Measurements from ENCODE around the gene STAT6.

The STAT6 gene

GRCh38 chr12:57146092-57146491 lies 34.9 kb upstream of the STAT6 start:
- no peak for DNase-seq

GRCh38 chr12:57145460-57146059 lies 34.4 kb upstream of the STAT6 start:
- no peak for DNase-seq

DNA sequence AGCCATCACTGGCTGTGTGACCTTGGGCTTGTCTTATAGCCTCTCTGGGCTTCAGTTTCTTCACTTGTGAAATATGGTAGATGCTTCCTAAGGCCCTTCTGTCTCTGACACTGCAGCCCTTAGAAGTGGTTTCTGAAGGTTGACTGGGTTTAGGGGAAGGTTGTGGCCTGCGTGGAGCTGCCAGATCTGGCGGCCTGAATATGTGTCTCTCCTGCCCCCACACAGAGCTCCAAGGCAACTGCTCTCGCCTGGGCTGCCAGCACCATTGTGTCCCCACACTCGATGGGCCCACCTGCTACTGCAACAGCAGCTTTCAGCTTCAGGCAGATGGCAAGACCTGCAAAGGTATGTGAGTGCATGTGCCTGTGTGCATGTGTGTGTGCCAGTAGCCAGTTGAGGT lies 32.3 kb upstream of the STAT6 start:
- DNase-seq = no peak

DNA sequence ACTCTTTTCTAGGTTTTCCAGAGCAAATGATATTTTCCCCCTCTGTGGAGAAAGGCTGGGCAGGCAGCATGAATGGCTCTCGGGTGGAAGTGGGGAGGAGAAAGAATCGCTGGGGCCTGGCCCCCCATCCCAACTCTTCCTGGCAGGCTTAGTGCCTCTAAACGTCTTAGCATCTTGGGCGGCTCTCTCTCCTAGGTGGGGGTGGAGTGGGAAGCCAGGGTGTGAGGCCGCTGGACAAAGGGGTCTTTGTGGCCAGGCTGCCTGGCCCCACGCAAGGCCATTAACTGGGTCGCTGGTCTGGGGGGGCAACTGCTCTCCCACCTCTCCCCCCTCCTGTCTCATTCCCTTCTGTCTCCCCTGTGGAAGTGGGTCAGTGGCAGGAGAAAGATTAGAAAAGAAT lies 31.6 kb upstream of the STAT6 start:
- no peak for DNase-seq

- DNase-seq = no peak
Observed at GRCh38 chr12:57142121-57142520, 31.0 kb upstream of the STAT6 start.

GRCh38 chr12:57141249-57141648 lies 30.1 kb upstream of the STAT6 start:
- no peak for DNase-seq

DNA sequence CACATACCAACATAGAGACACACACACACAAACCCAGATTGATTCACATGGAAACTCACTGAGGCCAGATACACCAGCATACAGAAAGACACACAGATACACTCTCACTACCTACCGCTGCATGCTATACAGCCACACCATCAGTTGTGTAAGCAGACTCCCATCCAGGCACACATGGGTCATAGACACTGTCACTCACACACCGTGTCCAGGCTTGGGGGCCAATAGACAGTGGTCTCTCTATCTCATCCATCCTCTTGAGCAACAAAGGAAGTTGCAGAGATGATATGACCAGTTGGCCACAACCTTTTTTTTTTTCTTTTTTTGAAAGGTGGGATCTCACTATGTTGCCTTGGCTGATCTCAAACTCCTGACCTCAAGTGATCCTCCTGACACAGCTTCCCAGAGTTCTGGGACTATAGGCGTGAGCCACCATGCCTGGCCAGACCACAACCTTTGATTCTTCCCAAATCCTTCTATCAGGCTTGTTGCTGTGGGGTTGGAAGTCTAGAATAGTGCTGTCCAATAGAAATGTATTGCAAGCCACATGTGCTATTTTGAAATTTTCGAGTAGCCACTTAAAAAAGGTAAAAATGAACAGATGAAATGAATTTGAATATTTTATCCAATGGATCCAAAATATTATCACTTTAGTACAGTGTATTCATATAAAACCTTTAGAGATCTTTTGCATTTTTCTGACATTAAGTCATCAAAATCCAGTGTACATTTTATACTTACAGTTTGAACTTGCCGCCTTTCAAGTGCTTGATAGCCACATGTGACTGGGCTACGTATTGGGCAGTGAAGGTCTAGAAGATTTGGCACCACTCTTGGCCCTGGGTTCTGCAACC lies 28.9 kb upstream of the STAT6 start:
- no peak for DNase-seq

DNA sequence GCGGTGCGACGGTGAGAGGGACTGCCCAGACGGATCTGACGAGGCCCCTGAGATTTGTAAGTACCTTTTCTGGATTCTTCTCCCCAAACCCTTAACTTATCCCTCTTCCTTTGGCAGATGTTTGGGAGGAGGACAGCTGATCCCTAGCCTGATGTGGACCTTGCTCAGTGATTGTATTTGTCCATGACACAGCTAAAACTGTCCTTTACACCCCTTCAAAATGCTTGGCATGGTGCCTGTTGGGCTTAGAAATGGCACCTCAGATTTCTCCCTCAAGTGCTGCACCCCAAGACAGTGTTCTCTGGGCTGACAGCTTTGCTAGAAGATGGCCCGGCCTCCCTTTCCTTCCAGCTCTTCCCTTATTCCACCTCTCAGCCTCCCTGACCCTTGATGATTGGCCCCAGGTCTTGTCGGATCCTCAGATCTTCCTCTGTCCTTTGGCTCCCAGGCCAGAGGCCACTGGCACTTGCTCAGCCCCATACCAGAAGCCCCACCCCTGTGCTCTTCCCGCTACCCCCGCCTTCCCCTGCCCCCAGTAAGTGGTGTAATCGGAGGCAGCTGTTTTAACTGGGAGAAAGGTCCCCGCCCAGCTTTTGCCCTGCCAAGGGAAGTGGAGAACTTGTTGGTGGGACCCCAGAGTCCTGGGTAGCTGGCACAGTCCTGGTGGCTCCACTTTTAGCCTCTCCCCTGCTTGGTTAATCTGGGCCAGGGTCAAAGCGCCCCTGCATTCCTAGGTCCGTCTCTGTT lies 27.5 kb upstream of the STAT6 start:
- no peak for DNase-seq

- DNase-seq = no peak
Observed at GRCh38 chr12:57135527-57136326, 24.6 kb upstream of the STAT6 start.

GRCh38 chr12:57134949-57135348 lies 23.8 kb upstream of the STAT6 start:
- DNase-seq = no peak

DNA sequence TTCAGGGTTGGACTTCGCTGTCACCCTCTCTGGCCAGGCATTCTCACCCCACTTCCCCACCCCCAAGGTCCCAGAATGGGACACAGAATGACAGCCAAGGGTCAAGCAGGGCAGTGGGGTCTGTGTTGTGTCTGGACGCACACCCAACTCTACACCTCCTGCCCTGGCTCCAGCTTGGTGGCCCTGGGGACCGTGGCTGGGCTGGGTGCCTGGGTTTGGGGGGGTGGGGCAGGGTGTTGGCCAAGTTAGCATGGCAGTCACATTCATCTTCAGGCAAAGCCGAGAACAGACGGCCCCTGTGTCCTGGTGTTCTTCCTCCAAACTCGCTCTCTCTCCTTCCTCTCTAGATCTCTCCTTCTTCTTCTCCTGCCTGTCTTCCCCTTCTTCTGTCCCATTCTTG lies 22.8 kb upstream of the STAT6 start:
- no peak for DNase-seq

DNA sequence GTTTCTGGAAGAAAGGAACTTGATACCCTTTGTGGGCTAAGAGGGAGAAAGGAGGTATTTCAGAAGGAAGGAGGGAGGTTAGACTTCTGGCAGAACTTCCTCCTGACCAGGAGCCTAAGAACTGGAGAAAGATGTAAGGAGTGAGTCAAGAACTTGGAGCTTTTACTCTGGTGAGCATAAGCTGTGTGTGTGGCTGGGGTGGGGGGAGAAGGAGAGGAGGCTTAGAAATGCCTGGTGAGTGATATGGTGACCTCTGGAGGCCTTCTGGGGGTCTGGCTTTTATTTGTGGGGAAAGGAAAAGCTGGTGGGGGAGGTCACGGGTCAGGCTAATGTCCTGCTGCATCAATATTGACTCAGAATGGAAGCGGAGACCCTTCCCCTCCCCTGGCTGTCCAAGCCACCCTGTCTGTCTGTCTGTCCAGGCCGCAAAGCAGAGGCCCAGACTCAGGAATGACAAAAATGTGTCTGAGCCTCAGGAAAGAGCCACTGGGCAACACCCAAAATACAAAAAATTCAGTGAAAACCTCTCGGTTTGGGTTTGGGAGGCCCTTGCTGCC lies 21.9 kb upstream of the STAT6 start:
- DNase-seq = no peak

GRCh38 chr12:57131896-57132744 lies 21.0 kb upstream of the STAT6 start:
- DNase-seq = no peak

DNA sequence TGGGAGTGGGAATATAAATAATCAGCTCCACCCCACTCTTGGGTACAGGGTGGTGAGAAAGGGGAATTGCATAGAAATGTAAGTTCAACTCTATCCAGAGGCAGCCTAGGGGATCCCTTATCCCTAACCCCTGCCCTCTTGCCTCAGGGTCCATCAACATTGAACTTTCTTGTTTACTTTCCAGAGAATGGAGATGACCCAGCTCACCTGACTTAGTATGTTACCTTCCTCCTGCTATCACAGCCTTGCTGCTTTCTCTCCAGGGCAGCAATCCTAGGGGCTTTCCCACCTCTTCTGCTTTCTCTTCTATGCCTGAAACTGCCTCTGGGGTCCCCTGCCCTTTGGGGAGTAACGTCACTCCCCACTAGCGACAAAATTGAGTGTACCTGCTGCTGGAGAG lies 19.8 kb upstream of the STAT6 start:
- no peak for DNase-seq

- DNase-seq = no peak
Observed at GRCh38 chr12:57129889-57130288, 18.7 kb upstream of the STAT6 start.

DNA sequence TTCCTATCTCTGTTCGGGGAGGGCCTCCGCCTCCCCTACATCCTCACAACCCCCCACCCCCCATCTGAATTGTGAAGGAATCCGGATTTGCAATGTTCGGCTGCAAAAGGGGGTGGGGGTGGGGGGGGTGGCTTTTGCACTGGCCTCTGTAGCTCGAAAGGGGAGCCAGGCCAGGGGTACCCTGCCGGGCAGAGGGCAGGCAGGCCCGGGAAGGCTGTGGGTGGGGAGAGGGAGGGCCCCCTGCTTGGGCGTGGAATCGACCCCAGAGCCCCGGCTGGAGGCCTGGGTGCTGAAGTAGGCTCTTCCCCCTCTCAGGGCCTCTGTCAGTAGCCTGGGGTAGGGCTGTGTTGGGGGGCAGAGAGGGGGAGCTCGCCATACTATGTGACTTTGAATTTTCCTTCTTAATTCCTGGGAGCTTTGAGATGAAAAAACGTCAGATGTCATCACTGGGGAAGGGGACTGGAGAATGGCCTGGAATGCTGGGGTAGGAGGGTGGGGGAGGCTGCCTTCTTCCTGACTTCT lies 18.2 kb upstream of the STAT6 start:
- DNase-seq = no peak

DNA sequence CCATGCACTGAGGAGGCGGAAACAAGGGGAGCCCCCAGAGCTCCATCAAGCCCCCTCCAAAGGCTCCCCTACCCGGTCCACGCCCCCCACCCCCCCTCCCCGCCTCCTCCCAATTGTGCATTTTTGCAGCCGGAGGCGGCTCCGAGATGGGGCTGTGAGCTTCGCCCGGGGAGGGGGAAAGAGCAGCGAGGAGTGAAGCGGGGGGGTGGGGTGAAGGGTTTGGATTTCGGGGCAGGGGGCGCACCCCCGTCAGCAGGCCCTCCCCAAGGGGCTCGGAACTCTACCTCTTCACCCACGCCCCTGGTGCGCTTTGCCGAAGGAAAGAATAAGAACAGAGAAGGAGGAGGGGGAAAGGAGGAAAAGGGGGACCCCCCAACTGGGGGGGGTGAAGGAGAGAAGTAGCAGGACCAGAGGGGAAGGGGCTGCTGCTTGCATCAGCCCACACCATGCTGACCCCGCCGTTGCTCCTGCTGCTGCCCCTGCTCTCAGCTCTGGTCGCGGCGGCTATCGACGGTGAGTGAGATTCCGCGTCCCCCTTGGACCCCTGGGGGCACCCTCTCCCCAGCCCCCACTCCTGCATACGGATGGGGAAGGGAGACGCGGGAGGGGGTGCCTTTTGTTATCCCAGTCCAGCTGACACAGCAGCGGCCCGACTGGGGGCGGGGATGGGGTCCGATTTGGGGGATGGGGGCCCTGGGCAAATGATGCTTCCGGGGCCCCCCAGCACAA lies 17.5 kb upstream of the STAT6 start:
- peak in 1 of 2 experiments; percentile 29 for DNase-seq

DNA sequence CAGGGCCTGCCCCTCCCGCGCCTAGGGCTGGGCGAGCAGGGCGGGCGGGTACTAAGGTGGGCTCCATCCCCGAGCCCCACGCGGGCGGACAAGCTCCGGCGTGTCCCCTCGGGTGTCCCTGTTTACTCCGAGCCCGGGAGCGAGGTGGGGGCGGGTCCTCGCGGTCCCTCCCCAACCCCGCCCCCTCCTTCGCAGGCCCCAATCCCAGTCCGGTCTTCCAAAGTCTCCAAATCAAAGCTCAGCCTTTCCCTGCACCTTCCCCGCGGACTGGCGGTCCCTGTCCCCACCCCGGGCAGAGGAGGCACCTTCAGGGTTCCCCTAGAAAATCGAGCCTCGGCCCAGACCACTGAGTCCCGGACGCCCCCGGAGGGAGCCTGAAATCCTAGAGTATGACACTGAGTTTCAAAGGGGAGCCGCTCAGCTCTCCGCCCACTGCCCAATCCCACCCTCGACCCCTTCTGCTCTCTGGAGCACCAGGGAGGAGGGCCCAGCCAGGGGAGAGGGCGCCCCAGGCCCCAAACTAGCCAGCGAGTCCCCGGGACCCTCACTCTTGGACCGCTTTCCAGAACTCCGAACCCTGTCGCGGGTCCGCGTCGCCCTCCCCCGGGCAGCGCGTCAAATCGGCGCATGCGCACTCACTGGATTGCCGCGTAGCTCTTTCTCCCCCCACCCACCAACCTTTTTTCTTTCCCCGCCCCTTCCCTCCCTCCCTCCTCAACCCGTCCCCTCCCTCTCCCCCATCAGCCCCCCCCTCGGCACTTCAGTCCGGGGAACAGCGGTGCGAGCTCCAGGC lies 16.8 kb upstream of the STAT6 start, which contains the start of gene LRP1:
Gene LRP1, plus strand, starts transcription at position 758 of the 793 bp plus-strand sequence. CDS start 482 bp downstream, outside the sequence.
- DNase-seq = peak; percentile 53 to 82

- peak; percentile 38 to 68 for DNase-seq
Observed at GRCh38 chr12:57127101-57127725, 16.1 kb upstream of the STAT6 start.

Data from NCI-H524 (cell line).